Activated naive CD4-positive, alpha-beta T cell treated with Interleukin-2 at 50 U/mL for 16 hours (primary cell): Measurements from ENCODE around the gene PXDC1.
"Not testable (repeated sequence)": the region's sequence is repeated elsewhere in the genome, so short reads cannot be mapped to it uniquely, and the experiment has no call there.

Experiments
- DNase-seq: peaks from one replicate; pipeline ENCODE4 v3.0.0-alpha.2; 2020

PXDC1 gene

GRCh38 chr6:3729603-3730344 is 21.7 kb downstream of the PXDC1 start:
- DNase-seq = no peak

- DNase-seq = no peak
Observed at GRCh38 chr6:3727593-3728108, 23.9 kb downstream of the PXDC1 start.

GRCh38 chr6:3727036-3727435 is 24.5 kb downstream of the PXDC1 start:
- DNase-seq = no peak

DNA sequence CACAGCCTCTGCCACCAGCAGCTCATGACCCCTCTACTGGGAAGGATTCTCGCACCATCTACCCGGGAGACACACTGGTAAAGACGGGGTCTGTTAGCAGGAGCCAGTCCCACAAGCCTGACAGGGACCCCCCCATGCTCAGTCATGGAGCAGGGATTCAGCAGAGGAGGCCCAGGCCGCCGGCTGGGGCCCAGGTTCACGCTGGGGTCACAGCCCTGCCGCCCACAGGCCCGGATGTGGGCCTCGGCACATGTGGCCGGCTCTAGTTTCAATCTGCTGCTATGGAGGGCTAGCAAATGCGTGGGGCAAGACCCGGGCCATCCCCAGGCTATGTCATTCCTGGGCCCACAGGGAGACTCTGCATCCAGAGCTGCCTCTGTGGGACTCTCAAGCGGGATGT is 25.1 kb downstream of the PXDC1 start:
- no peak for DNase-seq

DNA sequence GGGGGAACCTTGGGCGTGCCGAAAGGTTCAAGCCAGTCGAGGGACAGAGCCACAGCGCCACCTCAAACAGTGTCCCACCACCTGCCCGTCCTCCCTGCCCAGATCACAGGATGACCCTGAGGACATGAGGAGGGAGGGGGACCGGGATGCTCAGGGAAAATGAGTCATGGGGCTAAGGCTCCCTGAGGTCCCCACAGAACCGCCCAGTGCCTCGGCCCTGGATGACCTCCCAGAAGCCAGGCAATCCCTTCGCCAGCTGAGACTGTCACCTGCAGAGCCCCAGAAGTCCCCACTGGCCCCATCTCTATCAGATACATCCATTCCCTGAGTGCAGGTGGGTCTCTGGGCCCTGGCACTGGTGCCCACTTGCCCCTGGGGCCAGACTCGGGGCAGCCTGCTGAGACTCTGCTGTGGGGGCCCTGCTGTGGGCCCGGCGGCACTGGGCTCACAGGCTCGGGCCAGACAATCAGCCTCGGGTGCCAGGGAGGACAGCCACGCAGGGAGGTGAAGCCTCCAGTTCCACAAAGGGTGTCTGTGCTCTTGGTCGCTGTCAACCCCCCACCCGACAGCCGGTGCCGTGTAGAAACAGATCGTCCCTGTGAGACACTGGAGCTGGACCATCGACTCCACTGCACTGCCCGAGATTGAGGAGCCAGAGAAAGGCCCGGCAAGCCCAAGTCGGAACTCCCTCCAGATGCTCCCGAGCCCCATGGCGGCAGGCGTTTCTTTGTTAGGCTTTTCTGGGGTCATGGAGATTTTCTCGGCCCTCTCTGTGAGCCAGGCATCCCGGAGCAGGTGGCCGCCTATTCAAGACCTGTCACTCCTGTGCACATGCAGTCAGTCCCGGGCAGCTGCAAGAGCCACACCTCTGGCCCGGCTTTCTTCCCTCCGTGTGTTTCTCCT is 26.1 kb downstream of the PXDC1 start:
- no peak for DNase-seq

DNA sequence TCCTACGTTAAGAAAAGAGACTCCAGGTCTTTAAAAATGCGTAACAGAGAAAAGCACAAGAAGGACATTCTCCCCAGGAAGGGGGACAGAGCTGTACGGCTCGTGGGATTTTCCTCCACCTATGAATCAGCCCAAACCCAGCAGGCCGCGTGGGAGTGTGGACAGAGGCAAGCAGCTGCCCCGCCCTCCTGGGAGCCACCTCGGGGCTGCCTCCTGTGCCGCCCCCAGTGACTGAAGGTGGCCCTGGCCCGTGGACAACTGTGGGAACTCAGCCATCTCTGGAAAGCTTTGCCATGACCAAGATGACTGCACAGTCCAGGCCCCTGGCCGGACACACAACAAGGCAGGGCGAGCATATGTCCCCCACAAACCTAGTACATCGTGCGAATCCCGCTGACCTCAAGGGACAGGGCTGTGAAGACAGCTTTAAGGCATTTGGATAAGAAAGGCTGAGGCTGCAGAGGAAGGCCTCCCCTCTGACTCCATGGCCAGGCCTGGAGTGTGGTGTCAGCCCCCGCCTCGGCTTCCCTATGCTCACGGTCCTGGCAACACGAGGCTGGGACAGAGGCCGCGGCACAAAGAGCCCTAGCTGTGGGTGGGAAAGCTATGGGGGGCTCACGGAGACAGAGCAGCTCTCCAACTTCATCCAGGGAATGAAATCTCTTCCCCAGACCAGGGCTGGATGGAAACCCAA is 26.9 kb downstream of the PXDC1 start:
- no peak for DNase-seq

- DNase-seq = no peak
Observed at GRCh38 chr6:3723966-3724365, 27.5 kb downstream of the PXDC1 start.

GRCh38 chr6:3723251-3723650 is 28.3 kb downstream of the PXDC1 start:
- no peak for DNase-seq

DNA sequence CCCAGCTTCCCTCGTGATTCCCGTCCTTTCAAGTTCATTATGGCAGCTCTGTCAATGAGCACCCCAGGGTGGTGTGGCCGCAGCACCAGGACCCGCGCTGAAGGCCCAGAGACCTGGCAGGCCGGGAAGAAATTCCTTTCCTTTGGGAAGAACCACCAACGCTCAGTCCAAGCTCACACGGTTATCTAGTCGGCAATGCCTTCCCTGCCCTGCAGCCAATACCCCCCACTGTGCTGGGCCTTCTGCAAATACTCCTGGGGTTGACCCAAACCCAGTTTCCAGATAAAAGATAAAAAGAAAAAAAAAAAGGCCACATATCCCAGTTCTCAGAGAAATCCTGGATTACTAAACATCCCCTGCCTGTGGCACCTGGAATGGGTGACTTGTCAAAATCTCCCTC is 28.7 kb downstream of the PXDC1 start:
- DNase-seq = no peak

GRCh38 chr6:3721810-3722621 is 29.5 kb downstream of the PXDC1 start:
- DNase-seq = no peak

GRCh38 chr6:3720770-3721169 is 30.7 kb downstream of the PXDC1 start:
- not testable (repeated sequence) for DNase-seq

DNA sequence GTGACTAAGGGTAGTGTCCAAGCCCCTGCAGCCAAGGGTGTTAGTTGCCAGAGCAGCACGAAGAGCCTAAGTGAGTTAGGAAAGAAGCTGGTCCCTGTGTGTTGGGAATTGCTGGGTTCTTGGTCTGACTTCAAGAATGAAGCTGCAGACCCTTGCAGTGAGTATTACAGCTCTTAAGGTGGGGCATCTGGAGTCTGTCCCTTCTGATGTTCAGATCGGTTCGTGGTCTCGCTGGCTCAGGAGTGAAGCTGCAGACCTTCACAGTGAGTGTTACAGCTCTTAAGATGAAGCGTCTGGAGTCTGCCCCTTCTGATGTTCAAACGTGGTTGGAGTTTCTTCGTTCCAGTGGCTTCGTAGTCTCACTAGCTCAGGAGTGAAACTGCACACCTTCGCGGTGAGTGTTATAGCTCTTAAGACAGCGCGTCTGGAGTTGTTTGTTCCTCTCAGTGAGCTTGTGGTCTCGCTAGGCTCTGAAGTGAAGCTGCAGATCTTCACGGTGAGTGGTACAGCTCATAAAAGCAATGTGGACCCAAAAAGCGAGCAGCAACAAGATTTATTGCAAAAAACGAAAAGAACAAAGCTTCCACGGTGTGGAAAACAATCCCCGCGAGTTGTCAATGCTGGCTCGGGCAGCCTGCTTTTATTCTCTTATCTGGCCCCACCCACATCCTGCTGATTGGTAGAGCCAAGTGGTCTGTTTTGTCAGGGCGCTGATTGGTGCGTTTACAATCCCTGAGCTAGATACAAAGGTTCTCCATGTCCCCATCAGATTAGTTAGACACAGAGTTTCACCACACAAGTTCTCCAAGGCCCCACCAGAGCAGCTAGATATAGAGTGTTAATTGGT is 31.8 kb downstream of the PXDC1 start:
- DNase-seq = no peak

DNA sequence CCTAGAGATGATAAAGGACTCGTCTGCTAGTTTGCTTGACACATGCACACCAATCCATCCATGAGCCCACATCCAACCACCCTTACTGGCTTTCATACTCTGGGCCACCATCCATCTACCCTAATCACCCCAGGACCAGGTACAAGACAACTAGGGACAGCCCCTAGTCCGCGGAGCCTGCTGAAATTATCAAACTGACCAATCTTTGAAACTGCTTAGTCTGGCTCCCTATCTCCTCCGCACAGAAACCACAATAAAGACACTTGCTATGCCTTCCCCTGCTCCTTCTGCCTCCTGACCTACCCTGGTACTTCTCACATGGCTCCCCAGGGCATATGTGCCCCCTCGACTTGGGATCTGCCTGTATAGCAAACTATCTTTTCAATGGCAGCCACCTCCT is 33.1 kb downstream of the PXDC1 start:
- DNase-seq = no peak

DNA sequence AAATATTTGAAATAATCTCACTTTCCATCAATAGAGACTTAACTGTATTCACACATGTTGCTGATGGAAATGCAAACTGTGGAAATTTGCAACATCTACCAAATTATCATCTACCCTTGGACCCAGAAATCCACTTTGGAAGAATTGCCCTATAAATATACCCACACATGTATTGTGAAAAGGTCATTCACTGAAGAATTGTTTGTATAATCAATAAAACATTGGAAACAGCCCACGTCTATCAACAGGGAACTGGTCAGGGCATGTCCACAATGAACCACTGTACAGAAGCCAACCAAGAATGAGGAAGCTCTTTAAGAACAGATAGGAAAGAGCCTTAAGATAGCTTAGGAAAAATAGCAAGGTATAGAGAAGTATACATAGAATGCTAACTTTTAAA is 36.2 kb downstream of the PXDC1 start:
- DNase-seq = no peak

GRCh38 chr6:3714768-3715167 is 36.7 kb downstream of the PXDC1 start:
- no peak for DNase-seq

GRCh38 chr6:3714111-3714510 is 37.4 kb downstream of the PXDC1 start:
- DNase-seq = no peak

GRCh38 chr6:3712827-3713665 is 38.5 kb downstream of the PXDC1 start:
- no peak for DNase-seq

- no peak for DNase-seq
Observed at GRCh38 chr6:3711776-3712175, 39.7 kb downstream of the PXDC1 start.

DNA sequence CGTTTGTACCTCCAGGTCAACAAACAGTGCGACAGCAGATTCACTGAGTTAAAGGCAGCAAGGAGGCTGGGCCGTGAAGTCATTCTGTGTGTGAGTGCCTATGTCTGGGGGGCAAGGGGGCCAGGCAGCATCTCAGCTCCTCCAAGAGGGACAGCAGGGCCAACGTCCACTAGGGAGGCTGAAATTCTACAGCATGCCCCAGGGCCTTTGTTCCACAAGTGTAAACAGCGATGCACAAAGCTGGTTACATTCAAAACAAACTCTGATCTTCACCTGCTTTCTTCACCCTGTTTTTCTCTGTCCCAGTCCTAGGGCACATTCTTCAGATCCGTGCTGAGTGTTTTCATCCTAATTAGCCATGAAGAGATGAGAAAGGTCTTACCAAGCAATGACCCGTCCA is 41.1 kb downstream of the PXDC1 start:
- no peak for DNase-seq

DNA sequence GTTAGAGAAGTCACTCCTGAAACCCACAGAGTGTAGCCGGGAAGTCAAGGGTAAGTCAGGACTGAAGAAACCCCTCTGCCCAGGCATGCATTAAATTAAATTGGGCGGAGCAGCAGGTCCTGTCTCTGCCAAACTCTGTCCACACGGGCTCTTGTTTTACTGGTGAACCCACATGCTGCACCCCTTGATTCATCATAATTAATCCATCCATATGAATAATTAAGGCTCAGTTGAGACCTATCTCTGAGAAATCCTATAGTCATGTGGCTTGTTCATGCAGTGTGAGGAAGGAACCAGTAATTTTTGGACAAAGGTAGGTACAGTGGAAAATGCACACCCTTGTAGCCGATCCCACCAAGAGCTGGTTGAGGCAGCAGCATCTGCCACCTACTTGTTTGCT is 43.0 kb downstream of the PXDC1 start:
- no peak for DNase-seq
